ENCODE data around the gene PHB1. TPM values are rescaled to one million over a fixed set of nuclear protein-coding genes. Genes with fewer than 3 reads are reported as not detected.

PHB1 gene
- total RNA-seq, 6 donors from 2014 or later, result 19.9 to 144 (median 68.8) TPM

GRCh38 chr17:49381793-49382192, 32.9 kb downstream of the PHB1 start:
- Histone ChIP-seq H3K36me3 (no peaks in the 10 kb centered on the region), H3K27me3 (no peaks in the 10 kb centered on the region), H3K4me3 (no peak overlapping the region), H3K4me1 (peaks cover 0 to 19% (median 7%) of the 10 kb centered on the region in 4 donors), H3K27ac (no peak overlapping the region), H3K9me3 (no peaks in the 10 kb centered on the region)
- 85 to 89% methylated on average over 5 of the region's 5 CpGs for WGBS, 2 donors
- TF ChIP-seq POLR2A (IDR thresholded peaks at IDR 0.05) (no peak), EP300 (IDR thresholded peaks at IDR 0.05) (no peak), POLR2AphosphoS5 (IDR thresholded peaks at IDR 0.05) (no peak)
- TF ChIP-seq, protein P1, sequence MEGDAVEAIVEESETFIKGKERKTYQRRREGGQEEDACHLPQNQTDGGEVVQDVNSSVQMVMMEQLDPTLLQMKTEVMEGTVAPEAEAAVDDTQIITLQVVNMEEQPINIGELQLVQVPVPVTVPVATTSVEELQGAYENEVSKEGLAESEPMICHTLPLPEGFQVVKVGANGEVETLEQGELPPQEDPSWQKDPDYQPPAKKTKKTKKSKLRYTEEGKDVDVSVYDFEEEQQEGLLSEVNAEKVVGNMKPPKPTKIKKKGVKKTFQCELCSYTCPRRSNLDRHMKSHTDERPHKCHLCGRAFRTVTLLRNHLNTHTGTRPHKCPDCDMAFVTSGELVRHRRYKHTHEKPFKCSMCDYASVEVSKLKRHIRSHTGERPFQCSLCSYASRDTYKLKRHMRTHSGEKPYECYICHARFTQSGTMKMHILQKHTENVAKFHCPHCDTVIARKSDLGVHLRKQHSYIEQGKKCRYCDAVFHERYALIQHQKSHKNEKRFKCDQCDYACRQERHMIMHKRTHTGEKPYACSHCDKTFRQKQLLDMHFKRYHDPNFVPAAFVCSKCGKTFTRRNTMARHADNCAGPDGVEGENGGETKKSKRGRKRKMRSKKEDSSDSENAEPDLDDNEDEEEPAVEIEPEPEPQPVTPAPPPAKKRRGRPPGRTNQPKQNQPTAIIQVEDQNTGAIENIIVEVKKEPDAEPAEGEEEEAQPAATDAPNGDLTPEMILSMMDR (IDR thresholded peaks at IDR 0.05), result no peak
- no peak for ATAC-seq (ENCODE audit: low FRiP score in 2 of 2)
- no peak for DNase-seq

DNA sequence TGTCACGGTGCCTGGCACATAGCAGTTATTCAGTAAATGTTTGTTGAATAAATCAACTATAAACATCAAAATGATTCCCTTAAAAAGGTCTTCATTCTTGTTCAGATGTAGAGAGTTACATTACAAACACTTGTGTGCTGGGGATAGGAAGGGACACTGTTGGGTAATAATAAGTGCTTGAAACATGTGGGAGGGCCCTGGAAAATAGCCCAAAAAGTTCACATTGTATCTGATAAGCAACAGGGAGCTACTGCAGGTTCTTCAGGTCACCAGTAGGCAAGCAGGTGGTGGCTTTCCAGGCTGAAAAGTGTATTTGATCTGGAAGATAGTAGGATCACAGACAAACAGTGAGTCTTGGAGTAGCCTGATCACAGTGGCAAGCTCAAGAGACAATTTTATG, 33.6 kb downstream of the PHB1 start:
- no peaks in the 10 kb centered on the region for H3K9me3 ChIP-seq
- peak in 1 of 2 donors; percentile 71 for DNase-seq
- H3K4me3 ChIP-seq, result no peak overlapping the region
- ATAC-seq (ENCODE audit: low FRiP score in 2 of 2), result peak; percentile 24
- H3K4me1 ChIP-seq, result peaks cover 0 to 19% (median 7%) of the 10 kb centered on the region in 4 donors
- H3K36me3 ChIP-seq, result no peaks in the 10 kb centered on the region
- no peak for TF ChIP-seq EP300 (IDR thresholded peaks at IDR 0.05)
- no peak for TF ChIP-seq POLR2AphosphoS5 (IDR thresholded peaks at IDR 0.05)
- TF ChIP-seq, protein P1 (IDR thresholded peaks at IDR 0.05), result no peak
- TF ChIP-seq POLR2A (IDR thresholded peaks at IDR 0.05), result no peak
- H3K27ac ChIP-seq, result no peak overlapping the region
- H3K27me3 ChIP-seq, result no peaks in the 10 kb centered on the region
- 50 to 77% methylated on average over 1 of the region's 1 CpG for WGBS, 2 donors

- WGBS, 2 donors, result 43% methylated on average over 4 of the region's 4 CpGs
- Histone ChIP-seq H3K36me3 (no peaks in the 10 kb centered on the region), H3K27me3 (no peaks in the 10 kb centered on the region), H3K4me1 (peaks cover 0 to 19% (median 7%) of the 10 kb centered on the region in 4 donors), H3K9me3 (no peaks in the 10 kb centered on the region), H3K4me3 (no peak overlapping the region), H3K27ac (no peak overlapping the region)
- no peak for ATAC-seq (ENCODE audit: low FRiP score in 2 of 2)
- TF ChIP-seq, protein P1 (IDR thresholded peaks at IDR 0.05), result no peak
- TF ChIP-seq EP300 (IDR thresholded peaks at IDR 0.05) (no peak), POLR2AphosphoS5 (IDR thresholded peaks at IDR 0.05) (no peak), POLR2A (IDR thresholded peaks at IDR 0.05) (no peak)
- no peak for DNase-seq
Measured at GRCh38 chr17:49379926-49380325, 34.8 kb downstream of the PHB1 start.

- no peaks in the 10 kb centered on the region for H3K36me3 ChIP-seq
- WGBS, 2 donors, result 93 to 94% methylated on average over 5 of the region's 5 CpGs
- ATAC-seq (ENCODE audit: low FRiP score in 2 of 2) (no peak), DNase-seq (no peak)
- no peaks in the 10 kb centered on the region for H3K27me3 ChIP-seq
- TF ChIP-seq, protein P1 (IDR thresholded peaks at IDR 0.05), result no peak
- TF ChIP-seq EP300 (IDR thresholded peaks at IDR 0.05) (no peak), POLR2A (IDR thresholded peaks at IDR 0.05) (no peak), POLR2AphosphoS5 (IDR thresholded peaks at IDR 0.05) (no peak)
- H3K4me1 ChIP-seq, result peaks cover 0 to 19% (median 7%) of the 10 kb centered on the region in 4 donors
- no peak overlapping the region for H3K4me3 ChIP-seq
- H3K9me3 ChIP-seq, result no peaks in the 10 kb centered on the region
- no peak overlapping the region for H3K27ac ChIP-seq
Measured at GRCh38 chr17:49378311-49378710, 36.4 kb downstream of the PHB1 start.

DNA sequence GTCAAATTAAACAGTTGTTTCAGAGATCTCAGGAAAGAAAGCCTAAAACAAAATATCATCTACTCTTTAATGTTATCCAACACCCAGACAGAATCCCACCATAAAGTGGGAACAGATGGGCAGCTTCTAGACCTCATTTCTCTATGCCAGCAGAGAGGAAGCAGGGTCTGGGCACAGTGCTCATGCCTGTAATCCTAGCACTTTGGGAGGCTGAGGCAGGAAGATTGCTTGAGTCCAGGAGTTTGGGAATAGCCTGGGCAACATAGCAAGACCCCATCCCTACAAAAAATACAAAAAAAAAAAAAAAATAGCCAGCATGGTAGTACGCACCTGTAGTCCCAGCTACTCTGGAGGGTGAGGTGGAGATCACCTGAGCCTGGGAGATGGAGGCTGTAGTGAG, 39.1 kb downstream of the PHB1 start:
- H3K4me1 ChIP-seq, result peaks cover 0 to 9% (median 4%) of the 10 kb centered on the region in 4 donors
- no peaks in the 10 kb centered on the region for H3K9me3 ChIP-seq
- ATAC-seq (ENCODE audit: low FRiP score in 2 of 2) (no peak), DNase-seq (no peak)
- 88 to 97% methylated on average over 1 of the region's 1 CpG for WGBS, 2 donors
- TF ChIP-seq, protein P1 (IDR thresholded peaks at IDR 0.05), result no peak
- TF ChIP-seq POLR2A (IDR thresholded peaks at IDR 0.05) (no peak), EP300 (IDR thresholded peaks at IDR 0.05) (no peak), POLR2AphosphoS5 (IDR thresholded peaks at IDR 0.05) (no peak)
- H3K36me3 ChIP-seq, result no peaks in the 10 kb centered on the region
- H3K27ac ChIP-seq, result no peak overlapping the region
- no peaks in the 10 kb centered on the region for H3K27me3 ChIP-seq
- no peak overlapping the region for H3K4me3 ChIP-seq
